ENCODE measurements around the gene SEC31A.

GRCh38 chr4:82905205-82905604 lies 14.3 kb upstream of the SEC31A start:
- TF ChIP-seq ZBTB44 (tag by site-specific recombination; IDR thresholded peaks at IDR 0.05): no peak
- TF ChIP-seq YY1 (tag by site-specific recombination; IDR thresholded peaks at IDR 0.05): no peak
- TF ChIP-seq CTCF (tag by site-specific recombination; IDR thresholded peaks at IDR 0.05): no peak
- TF ChIP-seq ZNF138 (tag by site-specific recombination; IDR thresholded peaks at IDR 0.05; ENCODE audit: borderline replicate concordance): no peak
- no peak for TF ChIP-seq REST (tag by site-specific recombination; IDR thresholded peaks at IDR 0.05)
- TF ChIP-seq ZNF777 (tag by site-specific recombination; IDR thresholded peaks at IDR 0.05; ENCODE audit: borderline replicate concordance): no peak
- no peak for TF ChIP-seq IKZF3 (tag by site-specific recombination; IDR thresholded peaks at IDR 0.05)
- no peak for TF ChIP-seq ZNF18 (tag by site-specific recombination; IDR thresholded peaks at IDR 0.05)
- no peak for TF ChIP-seq ZBTB20 (tag by site-specific recombination; IDR thresholded peaks at IDR 0.05)
- no peak for TF ChIP-seq ZNF624 (tag by site-specific recombination; IDR thresholded peaks at IDR 0.05)
- TF ChIP-seq PATZ1 (tag by site-specific recombination; IDR thresholded peaks at IDR 0.05): no peak
